HG02763 (cell line): ENCODE measurements around the gene PRRG3.

Source experiments
- ATAC-seq: cut with Tn5 transposase; IDR thresholded peaks from one replicate; pipeline ENCODE4 v1.9.1; 2021; ENCODE audit warnings: mild to moderate bottlenecking, moderate library complexity; ENCODE audit not compliant: unreplicated experiment

PRRG3 gene

DNA sequence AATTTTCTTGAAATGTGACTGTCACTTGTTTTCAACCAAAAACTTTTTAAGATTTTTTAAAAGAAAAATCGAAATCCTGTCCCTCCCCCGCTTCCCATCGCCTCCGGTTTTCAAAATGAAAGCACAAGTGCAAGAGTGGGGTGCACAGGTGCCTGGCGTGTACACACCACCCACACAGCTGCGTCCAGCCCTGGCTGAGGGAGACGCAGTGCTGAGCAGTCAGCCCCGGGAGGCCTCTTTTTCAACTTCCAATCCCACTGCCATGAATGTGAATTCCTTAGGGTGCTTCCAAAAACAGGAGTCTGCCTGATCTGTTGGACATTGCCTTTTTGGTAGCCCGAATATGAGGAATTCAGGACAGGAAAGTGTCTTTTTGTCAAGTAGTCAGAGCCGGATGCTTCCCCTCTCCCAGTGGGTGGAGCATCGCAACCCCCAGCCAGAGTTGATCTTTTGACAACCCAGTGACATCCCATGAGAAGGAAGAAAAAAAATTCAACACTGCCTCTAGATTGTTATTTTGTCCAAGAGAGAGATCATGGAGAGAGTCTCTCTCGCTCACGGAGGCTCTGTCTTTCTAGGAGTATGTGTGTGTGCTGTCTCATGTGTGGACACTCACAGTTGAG is 8.9 kb downstream of the PRRG3 start:
- no peak for ATAC-seq

DNA sequence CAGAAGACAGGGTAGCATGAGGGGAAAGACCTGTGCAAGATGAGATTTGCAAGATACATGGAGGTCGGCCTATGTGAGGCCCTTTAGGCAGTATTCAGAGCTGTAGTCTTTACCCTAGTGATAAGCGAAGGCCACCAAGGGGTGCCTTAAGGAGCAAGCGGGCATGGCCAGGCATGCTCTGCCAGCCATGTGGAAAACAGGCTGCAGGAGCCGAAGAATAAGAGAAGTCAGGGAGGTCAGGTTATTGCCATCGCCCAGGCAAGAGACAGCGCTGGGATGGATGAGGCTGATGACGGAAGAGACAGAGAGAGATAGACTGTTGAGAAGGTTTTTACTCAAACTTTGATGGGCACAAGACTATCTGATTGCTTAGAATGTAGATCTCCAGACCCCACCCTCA is 13.6 kb downstream of the PRRG3 start:
- no peak for ATAC-seq

- ATAC-seq: no peak
Observed at GRCh38 chrX:151710457-151710856, 15.2 kb downstream of the PRRG3 start.

DNA sequence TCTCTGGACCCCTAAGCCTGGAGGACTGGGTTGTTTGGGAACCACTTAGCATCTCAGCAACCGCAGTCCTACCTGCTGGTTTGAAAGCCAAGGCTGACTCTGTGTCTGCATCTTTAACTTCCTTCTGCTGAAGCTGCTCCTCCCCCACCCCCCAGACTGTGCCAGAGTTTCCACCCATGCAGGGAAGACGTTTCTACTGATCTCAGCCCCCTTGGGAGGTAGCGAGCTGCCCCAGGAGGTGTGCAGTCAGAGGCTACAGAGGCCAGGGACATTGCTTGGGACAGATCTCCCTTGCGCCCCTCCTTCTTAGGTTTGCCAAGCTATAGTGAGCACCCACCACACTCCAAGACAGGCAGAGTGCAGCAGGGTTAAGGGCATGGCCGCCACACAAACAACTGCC is 15.9 kb downstream of the PRRG3 start:
- no peak for ATAC-seq

- no peak for ATAC-seq
Observed at GRCh38 chrX:151711787-151712186, 16.5 kb downstream of the PRRG3 start.

DNA sequence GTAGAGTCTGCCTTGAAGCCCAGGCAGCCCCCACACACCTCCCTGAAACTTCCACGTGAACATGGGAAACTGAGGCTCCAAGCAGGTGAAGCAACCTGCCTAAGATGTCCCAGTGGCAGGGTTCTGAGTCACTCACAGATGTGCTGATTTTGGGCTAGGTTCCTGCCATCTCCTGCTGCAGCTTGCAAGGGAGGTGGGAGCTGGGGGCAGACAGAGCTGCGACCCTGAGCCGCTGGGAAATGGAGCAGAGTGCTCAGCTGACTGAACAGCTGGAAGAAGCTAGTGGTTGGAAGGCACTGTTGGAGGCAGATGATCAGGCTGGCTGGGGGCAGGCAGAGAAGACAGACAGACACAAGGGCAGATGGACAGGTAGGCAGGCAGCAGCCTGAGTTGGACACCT is 17.0 kb downstream of the PRRG3 start:
- no peak for ATAC-seq

DNA sequence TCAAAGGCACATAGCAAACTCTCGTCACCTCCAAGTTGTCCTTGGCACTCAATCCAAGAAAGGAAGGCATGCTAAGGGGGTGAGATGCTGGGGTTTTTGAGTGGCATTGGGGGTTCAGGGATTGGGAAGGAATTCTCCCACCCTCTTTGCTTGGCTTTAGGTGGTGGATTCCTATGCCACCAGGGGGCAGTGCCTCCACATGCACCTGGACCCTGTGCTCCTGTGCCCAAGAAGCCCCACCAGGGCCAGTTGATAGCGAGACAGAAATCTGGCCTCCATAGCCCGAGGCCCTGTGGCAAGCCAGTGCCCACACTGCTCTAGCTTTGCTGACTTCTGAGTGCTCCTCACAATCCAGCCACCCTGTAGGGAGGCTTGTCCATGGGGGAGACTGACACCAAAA is 18.6 kb downstream of the PRRG3 start:
- no peak for ATAC-seq

DNA sequence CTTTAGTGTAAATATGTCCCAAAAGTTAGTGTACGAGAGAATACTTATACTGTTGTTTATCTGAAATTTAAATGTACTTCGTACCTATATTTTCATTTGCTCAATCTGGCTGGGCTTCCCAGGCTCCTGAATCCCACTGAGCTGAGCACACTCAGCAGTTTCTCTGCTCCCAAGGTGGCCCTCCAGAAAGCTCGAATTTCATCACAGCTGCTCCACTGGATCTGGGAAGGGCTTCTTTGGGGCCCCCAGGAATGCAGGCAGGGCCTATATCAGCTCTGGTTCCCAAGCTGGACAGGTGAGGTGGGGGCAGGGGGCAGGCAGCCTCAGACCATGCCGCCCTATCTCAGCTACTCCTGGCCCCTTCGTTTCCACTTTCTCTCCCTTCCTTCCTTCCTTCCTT is 19.1 kb downstream of the PRRG3 start:
- ATAC-seq: no peak

DNA sequence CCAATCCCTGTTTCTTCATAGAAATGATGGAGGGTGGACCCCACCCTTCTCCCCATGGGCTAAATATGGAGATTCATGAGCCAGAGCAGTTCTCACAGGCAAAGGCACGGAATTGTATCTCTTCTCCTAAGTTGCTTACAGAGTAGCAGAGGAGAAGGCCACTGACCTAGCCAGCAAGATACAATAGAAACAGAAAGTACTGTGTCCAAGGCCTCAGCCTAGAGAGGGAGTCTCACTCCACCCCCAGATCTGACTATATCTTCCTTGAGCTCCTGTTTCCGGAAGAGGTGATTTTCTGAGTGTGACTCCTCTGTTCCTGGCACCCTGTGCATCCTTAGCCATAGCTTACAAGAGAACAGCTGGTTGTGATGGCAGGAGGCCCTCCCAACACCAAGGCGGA is 20.5 kb downstream of the PRRG3 start, which contains the start of gene FATE1:
Gene FATE1 (plus strand): TSS at position 284 of the 400 bp plus-strand sequence. CDS start 85 bp downstream, at position 369.
- no peak for ATAC-seq

DNA sequence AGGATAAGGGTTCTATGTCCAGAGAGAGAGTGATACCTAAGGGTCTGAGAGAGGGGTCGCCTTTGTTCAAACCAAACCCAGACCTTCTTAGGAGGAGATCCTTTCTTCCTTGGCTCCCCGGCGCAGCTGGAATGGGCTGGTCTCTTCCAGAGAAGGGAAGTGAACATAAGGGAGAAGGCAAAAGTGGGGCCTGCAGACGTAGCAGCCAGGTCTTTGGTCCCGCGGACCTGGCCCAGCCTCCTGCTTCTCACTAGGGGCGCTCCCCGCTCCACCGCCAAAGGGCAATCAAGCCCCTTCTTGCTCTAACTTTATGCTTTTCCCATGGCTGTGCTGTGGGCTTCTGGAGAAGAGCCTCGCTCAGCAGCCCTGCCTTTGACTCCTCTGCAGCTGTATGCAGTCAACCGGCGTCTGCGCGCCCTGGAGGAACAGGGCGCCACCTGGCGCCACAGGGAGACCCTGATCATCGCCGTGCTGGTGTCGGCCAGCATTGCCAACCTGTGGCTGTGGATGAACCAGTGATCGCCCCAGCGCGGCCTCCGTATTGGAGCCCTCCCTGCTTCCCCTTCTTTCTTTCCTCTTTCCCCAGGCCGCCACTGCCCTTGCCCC is 27.1 kb downstream of the PRRG3 start:
- ATAC-seq: no peak

DNA sequence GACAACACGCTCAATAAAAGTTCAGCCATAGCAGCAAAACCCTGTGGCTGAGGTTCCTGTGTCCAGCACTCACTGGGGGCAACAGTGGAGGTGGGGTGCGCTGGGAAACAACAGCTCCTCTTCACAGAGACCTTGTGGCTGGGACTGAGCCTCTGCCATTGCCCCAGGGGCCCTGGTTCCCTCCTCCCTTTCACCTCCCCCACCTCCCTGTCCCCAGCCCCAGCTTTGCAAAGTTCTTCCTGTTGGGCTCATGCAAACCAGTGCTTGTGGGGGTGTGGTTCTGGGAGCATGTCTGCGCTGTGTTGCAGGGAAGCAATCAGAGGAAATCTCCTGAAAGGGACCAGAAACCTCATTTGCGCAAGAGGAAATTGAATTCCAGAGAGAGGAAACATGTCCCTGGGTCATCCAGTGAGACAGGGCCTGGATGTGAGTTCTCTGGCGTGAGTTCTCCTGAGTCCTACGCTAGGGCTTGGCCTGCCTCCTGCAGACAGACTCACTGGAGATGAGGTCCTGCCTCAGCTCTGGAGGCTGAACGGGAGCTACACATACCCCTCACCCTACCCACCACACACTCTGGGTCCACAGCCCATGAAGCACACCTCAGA is 28.0 kb downstream of the PRRG3 start:
- no peak for ATAC-seq

DNA sequence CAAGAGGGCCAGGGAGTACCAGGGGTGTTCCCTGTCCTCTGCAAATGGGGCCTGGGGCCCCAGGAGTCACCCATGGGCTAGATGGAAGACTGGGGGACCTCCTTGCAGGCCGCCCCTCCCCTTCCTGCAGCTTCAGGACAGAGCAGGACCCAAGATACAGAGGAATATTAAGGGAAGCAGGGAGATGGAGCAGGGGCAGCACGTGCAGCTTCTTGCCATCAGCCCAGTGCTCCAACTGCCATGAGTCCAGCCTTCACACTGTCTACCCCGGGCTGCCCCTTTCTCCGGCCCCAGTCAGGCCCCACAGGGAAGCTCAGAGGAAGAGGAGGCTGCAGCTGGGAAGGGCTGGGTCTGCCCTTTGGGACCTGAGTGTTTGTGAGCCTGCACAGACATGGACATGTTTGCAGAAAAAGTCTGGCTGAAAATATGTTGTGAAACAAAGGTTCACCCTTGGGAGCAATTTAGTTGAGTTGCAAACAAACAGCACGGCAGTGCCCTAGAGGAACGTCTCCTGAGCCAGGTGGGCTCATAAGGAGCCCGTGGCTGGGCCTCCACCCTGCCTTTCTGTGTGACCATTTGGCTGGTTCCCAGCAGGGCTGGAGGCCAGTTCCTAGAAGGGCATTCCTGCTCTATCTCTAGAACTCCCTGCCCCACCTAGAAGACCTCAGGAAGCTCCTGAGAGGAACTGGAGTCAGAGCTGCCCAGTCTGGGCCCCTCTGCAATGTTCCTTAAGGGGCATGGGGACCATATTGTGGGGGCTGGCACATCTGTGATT is 29.5 kb downstream of the PRRG3 start:
- ATAC-seq: no peak

DNA sequence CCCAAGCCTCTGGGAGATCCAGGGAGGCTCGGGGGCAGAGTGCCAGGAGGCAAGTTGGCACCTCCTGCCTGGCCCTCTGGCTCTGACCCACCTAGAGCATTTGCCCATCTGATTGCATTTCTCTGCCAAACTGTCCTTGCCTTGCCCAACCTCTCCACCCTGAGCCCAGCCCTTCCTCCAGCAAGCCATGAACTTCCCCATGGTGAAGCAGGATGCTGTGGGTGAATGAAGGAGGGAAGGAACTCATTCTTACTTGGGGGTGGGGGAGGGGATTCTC is 30.0 kb downstream of the PRRG3 start:
- no peak for ATAC-seq

GRCh38 chrX:151726751-151727150 is 31.5 kb downstream of the PRRG3 start:
- ATAC-seq: no peak

- ATAC-seq: no peak
Observed at GRCh38 chrX:151727346-151727745, 32.1 kb downstream of the PRRG3 start.

- no peak for ATAC-seq
Observed at GRCh38 chrX:151729056-151729725, 33.9 kb downstream of the PRRG3 start.

DNA sequence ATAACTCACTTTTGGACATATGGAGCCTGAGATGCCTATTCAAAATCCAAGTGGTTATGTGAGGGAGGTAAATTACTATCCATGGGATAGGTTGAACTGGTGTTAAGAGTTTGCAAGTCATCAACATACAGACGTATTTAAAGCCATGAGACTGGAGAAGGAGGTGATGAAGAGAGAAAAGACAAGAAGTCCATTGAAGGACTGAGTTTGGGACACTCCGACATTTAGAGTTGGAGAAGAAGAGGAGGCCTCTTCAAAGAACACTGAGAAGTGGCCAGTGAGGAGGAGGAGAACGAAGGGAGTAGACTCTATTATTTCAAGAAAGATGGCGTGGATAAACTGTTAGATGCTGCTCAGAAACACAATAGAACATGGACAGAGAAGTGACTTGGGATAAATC is 39.2 kb downstream of the PRRG3 start, which contains the start of gene CNGA2:
Gene CNGA2 (plus strand): TSS at position 301 of the 400 bp plus-strand sequence. CDS start 3,738 bp downstream, outside the sequence.
- no peak for ATAC-seq

- ATAC-seq: no peak
Observed at GRCh38 chrX:151735219-151735618, 40.0 kb downstream of the PRRG3 start.

GRCh38 chrX:151736685-151737084 is 41.4 kb downstream of the PRRG3 start:
- no peak for ATAC-seq

DNA sequence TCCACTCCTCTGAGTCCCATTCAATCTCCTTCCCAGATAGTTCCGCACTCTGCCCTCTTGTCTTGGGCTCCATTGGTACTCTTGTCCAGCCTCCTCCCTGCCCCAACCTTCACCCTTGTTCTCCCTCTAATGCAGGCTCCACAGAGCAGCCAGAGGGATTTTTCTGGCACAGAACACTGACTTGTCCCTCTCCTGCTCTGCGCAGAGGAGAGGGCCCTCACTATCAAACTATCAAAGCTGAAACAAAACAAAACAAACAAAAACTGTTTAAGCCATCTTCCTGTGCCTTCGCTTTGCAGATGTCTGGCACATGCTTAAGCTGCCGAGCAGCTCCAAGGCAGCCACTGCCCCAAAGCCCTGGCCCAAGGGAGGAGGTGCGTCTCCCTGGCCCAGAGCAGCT is 42.2 kb downstream of the PRRG3 start:
- ATAC-seq: no peak

DNA sequence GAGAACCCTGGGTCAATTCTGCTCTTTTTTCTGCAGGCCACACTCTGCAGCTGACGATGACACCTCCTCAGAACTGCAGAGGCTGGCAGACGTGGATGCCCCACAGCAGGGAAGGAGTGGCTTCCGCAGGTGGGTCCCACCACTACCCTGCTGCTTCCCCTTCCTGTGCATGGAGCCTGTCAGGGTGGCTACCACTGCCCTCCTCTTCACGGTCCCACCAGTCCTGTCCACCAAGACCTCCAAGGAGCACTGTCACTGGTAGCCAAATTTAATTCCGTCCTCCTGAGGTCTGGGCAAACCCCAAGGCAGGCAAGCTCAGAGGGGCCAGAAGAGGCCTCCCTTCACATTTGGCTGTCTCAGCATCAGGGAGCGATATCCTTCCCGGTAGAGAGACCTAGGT is 43.5 kb downstream of the PRRG3 start:
- no peak for ATAC-seq
